Measurements from ENCODE around the gene RAB3IL1. TPM values are rescaled to one million over a fixed set of nuclear protein-coding genes. Genes with fewer than 3 reads are reported as not detected.
A peak's percentile ranks its signal among the peaks of the same experiment; 100 is the strongest.

The RAB3IL1 gene
- total and polyA plus RNA-seq, 9 of the 15 experiments (the other 6 are each of a cell fraction or from before 2014, with no cell fraction given) = 0.15 to 42.6 (median 15.5) TPM

DNA sequence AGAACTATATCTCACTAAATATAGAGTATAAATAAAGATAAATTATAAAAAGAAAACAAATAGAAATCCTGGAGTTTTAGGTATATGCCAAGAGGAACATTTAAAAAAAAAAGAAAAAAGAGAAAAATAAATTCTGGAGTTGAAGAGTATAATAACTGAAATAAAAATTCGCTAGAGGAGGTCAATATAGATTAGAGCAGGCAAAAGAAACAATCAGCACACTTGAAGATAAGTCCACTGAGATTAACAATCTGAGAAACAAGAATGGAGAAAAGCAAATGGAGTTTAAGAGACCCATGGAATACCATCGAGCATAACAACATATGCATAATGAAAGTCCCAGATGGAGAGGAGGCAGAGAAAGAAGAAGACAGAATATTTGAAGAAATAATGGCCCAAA lies 18.5 kb upstream of the RAB3IL1 start (continued):
- no peak for TF ChIP-seq PHF21A (IDR thresholded peaks at IDR 0.05; ENCODE audit: borderline replicate concordance, low read depth)
- no peak for TF ChIP-seq CHD1 (IDR thresholded peaks at IDR 0.05; ENCODE audit: low read length)
- no peak for TF ChIP-seq GTF2A2 (tag; IDR thresholded peaks at IDR 0.05)
- no peak for TF ChIP-seq U2AF2 (optimal IDR thresholded peaks at IDR 0.05; ENCODE audit: low read depth, low read length)
- no peak for TF ChIP-seq SMARCA4 (IDR thresholded peaks at IDR 0.05)
- TF ChIP-seq L3MBTL2 (IDR thresholded peaks at IDR 0.05) = no peak
- no peak for TF ChIP-seq BDP1 (IDR thresholded peaks at IDR 0.05; ENCODE audit: insufficient read depth, insufficient read length)
- 0 out of 4 replicates have a peak, but pooled peaks of 1 of the 2 experiments have one; percentile 18 for TF ChIP-seq KDM1A (IDR thresholded peaks at IDR 0.05)
- no peak for TF ChIP-seq SOX6 (IDR thresholded peaks at IDR 0.05)
- TF ChIP-seq ZBTB5 (IDR thresholded peaks at IDR 0.05) = no peak
- TF ChIP-seq POU5F1 (IDR thresholded peaks at IDR 0.05; ENCODE audit: borderline replicate concordance, low read depth, low read length, partially characterized antibody) = no peak
- TF ChIP-seq ZNF23 (CRISPR knock-in tag; IDR thresholded peaks at IDR 0.05) = no peak

DNA sequence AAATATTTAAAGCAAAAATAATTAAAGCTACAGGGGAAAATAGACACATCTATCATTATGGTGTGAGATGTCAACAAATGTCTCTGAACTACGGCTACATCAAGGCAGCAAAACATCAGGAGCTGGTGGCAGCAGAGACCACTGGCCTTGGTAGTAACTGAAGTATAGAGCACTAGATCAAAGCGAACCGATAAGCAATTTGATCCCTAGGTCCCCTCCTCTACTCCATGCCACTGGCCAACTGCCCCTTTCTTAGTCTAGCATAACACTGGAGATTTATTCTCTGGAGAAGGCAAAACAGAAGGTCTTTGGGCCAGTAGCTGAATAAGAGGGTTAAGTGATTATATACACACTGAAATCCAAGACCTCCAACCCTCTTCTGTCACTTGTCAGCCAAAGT lies 13.6 kb upstream of the RAB3IL1 start:
- Histone ChIP-seq H3K4me2 (ENCODE audit: insufficient read depth, low read length) (no peak overlapping the region), H4K20me1 (replicated peaks; ENCODE audit: control insufficient read depth, insufficient read depth, low read length) (no peaks in the 10 kb centered on the region), H2AFZ (ENCODE audit: low read depth, low read length) (peak overlapping the region; percentile 38; the same call in 1 of the 2 replicates), H3K79me2 (ENCODE audit: control insufficient read depth, insufficient read depth, low read length) (no peaks in the 10 kb centered on the region), H3K27me3 (ENCODE audit: control insufficient read depth in 2 of 2, insufficient read depth in 2 of 2, low read length in 2 of 2) (no peaks in the 10 kb centered on the region), H3K27ac (ENCODE audit: extremely low read depth, low read depth, low read length) (no peak overlapping the region), H3K9me3 (replicated peaks; ENCODE audit: control insufficient read depth, insufficient read depth, low read depth, low read length) (peaks cover 3% of the 10 kb centered on the region; the same call in 1 of the 2 replicates), H3K4me1 (replicated peaks in 1 of 2; ENCODE audit: control insufficient read depth in 2 of 2, insufficient read depth in 2 of 2, low read length in 2 of 2) (no peaks in the 10 kb centered on the region; a peak in 1 of 5 replicates), H3K9ac (ENCODE audit: insufficient read depth in 1 of 2, low read depth in 2 of 2, low read length in 2 of 2) (no peak overlapping the region), H3K9me1 (ENCODE audit: control insufficient read depth, insufficient read depth, low read length) (no peaks in the 10 kb centered on the region), H3K36me3 (ENCODE audit: control insufficient read depth, insufficient read depth, low read length) (no peaks in the 10 kb centered on the region), H3K4me3 (no peak overlapping the region)
- in situ Hi-C loops (cut with MboI) (no loop called here), intact Hi-C loops (cut with micrococcal nuclease) (no loop called here)
- FAIRE-seq (no peak), DNase-seq (ENCODE audit: extremely low read depth in 1 of 4, low spot score in 3 of 4) (no peak), ATAC-seq (no peak)
- TF ChIP-seq ZNF274 (IDR thresholded peaks at IDR 0.05; ENCODE audit: borderline replicate concordance, low read depth, low read length) (no peak), CSDE1 (IDR thresholded peaks at IDR 0.05) (no peak), MCM3 (IDR thresholded peaks at IDR 0.05) (no peak), RBM14 (IDR thresholded peaks at IDR 0.05; ENCODE audit: borderline replicate concordance, insufficient read depth, low read depth, low read length) (no peak), ZNF644 (tag; IDR thresholded peaks at IDR 0.05; ENCODE audit: low read depth) (no peak), PREB (CRISPR knock-in tag; IDR thresholded peaks at IDR 0.05) (no peak)
- CTCF ChIA-PET (ENCODE audit: low intra/inter-chr PET ratio) = no interaction called here
- 59% methylated on average over 3 of the region's 3 CpGs for WGBS (ENCODE audit: insufficient coverage, low coverage, missing lambda C conversion rate)
- BruUV-seq (replicated peaks) = no TSS peak
- POLR2A ChIA-PET = interaction anchor here (0.7 to 1.2 kb wide), 4 partner anchors 8 to 34 kb away, joined by 3 to 5 read pairs (median 4); no protein-coding TSS in a partner anchor

Measured in K562 (cell line).